Stimulated activated CD4-positive, alpha-beta T cell treated with anti-CD3 and anti-CD28 coated beads, Interleukin-12 subunit alpha, Interleukin-12 subunit beta, amount 100 ng/mL, for 48 hours (primary cell): ENCODE data around the gene RAD51C.
"Not testable (repeated sequence)": the region's sequence is repeated elsewhere in the genome, so short reads cannot be mapped to it uniquely, and the experiment has no call there.

Experiments
- DNase-seq, 3 donors: peaks; one replicate each; pipeline ENCODE4 v3.0.0-alpha.2; 2020; ENCODE audit warnings: low read depth in 2 of 3, low spot score in 1 of 3

Gene RAD51C

GRCh38 chr17:58684003-58684402, 8.4 kb upstream of the RAD51C start:
- no peak for DNase-seq

- not testable (repeated sequence) for DNase-seq
Measured at GRCh38 chr17:58684462-58684861, 7.9 kb upstream of the RAD51C start.

- DNase-seq, result no peak
Measured at GRCh38 chr17:58686980-58687379, 5.4 kb upstream of the RAD51C start.

- DNase-seq, result no peak
Measured at GRCh38 chr17:58688521-58688920, 3.9 kb upstream of the RAD51C start.

GRCh38 chr17:58690033-58690432, 2.4 kb upstream of the RAD51C start:
- DNase-seq, result not testable (repeated sequence)

GRCh38 chr17:58691701-58692238, 632 bp upstream of the RAD51C start, which contains the start of gene TEX14:
TSS of gene TEX14 (minus strand) at chr17:58692045. CDS start at chr17:58652001, 40,044 bp downstream.
- no peak for DNase-seq

- no peak for DNase-seq
Measured at GRCh38 chr17:58693208-58693607, 806 bp downstream of the RAD51C start.

- no peak for DNase-seq
Measured at GRCh38 chr17:58693751-58694150, 1.3 kb downstream of the RAD51C start.

GRCh38 chr17:58694302-58694701, 1.9 kb downstream of the RAD51C start:
- no peak for DNase-seq

- no peak for DNase-seq
Measured at GRCh38 chr17:58694826-58695225, 2.4 kb downstream of the RAD51C start.

- no peak for DNase-seq
Measured at GRCh38 chr17:58699771-58700170, 7.4 kb downstream of the RAD51C start.

- no peak for DNase-seq
Measured at GRCh38 chr17:58702045-58702476, 9.7 kb downstream of the RAD51C start.

GRCh38 chr17:58702708-58703107, 10.3 kb downstream of the RAD51C start:
- DNase-seq, result no peak

GRCh38 chr17:58703137-58703915, 10.9 kb downstream of the RAD51C start:
- no peak for DNase-seq

- no peak for DNase-seq
Measured at GRCh38 chr17:58703916-58704286, 11.5 kb downstream of the RAD51C start.

- DNase-seq, result no peak
Measured at GRCh38 chr17:58706351-58707140, 14.1 kb downstream of the RAD51C start.

- peak in 2 of 3 donors; percentile 14 to 46 for DNase-seq
Measured at GRCh38 chr17:58710948-58711552, 18.6 kb downstream of the RAD51C start.

- DNase-seq, result no peak
Measured at GRCh38 chr17:58722274-58722673, 29.9 kb downstream of the RAD51C start.

GRCh38 chr17:58722696-58723095, 30.3 kb downstream of the RAD51C start:
- DNase-seq, result no peak

GRCh38 chr17:58728798-58729197, 36.4 kb downstream of the RAD51C start:
- DNase-seq, result no peak

GRCh38 chr17:58730937-58731336, 38.5 kb downstream of the RAD51C start:
- DNase-seq, result no peak

- no peak for DNase-seq
Measured at GRCh38 chr17:58734040-58734439, 41.6 kb downstream of the RAD51C start.
